ENCODE results near the gene AKT1S1.
A peak's percentile ranks its signal among the peaks of the same experiment; 100 is the strongest.
"Not testable (repeated sequence)": the region's sequence is repeated elsewhere in the genome, so short reads cannot be mapped to it uniquely, and the experiment has no call there.

AKT1S1 gene

DNA sequence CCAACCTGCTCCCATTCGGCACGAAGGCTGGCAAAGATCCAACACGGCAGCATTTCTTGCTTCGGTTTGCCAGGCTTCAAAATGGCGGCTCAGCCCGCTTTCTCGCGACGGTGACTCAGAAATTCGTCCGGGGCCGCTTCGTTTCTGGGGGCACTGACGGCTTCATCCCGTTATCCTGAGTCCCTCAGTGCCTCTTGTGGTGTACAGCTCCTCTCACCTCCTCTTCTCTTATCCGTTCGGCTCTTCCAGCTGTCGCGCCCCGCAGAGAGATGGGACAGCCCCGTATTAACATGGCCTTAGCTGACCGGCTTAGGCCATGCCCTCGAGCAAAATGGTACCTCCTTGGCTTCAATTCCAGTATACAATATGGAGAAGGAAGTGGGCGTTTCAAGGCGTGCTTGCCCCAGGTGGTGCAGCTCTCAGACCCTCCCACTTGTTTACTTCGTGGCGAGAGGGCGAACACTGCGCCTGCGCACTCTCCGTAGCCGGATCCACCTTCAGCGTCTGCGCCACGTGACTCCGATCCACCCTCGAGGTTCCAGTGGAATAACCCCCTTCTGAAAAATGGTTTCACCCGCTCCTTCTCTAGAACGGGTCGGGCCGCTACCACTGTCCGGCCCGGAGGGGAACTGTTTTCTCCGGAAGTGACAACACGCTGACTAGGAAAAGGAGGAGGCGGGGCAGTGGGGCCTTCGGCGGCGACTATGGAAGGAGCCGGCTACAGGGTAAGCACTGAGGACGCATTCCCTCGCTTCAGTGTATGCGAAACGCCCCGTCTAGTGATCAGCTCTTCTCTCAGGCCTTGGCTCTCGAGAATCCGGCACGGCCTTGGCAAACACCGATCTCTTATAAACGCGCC, at the start of gene AKT1S1, which contains the start of gene TBC1D17:
TSS of gene AKT1S1 (minus strand) at position 336 of the 859 bp plus-strand sequence. CDS start 4,060 bp downstream, outside the sequence.
TSS of gene TBC1D17 (plus strand) at position 683 of the 859 bp plus-strand sequence. CDS start at position 705, 22 bp downstream.
- DNase-seq (ENCODE audit: low spot score) = peak; percentile 100

DNA sequence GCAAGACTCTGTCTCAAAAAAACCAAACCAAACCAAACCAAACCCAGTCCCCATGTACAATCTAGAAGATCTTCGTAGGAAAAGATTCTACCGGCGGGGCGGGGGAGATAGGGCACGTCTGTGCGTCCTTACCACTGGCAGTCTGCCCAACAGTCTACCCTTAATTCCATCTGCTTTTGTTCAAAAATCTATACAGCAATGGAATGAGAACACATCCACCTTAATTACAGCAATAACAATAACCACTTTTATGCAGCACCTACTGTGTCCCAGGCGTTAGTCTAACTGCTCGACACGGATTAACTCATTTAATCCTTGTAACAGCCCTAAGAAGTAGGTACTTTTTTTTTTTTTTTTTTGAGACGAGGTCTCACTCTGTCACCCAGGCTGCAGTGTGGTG, 49.4 kb upstream of the AKT1S1 start:
- DNase-seq (ENCODE audit: low spot score) = no peak

GRCh38 chr19:49925486-49925885, 48.3 kb upstream of the AKT1S1 start:
- no peak for DNase-seq (ENCODE audit: low spot score)

DNA sequence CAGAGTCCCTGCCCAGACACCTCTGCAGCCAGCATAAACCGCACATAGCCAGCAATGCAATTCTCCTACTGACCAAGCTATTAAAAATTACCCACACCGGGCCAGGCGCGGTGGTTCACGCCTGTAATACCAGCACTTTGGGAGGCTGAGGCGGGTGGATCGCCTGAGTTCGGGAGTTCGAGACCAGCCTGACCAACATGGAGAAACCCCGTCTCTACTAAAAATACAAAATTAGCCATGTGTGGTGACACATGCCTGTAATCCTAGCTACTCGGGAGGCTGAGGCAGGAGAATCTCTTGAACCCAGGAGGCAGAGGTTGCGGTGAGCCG, 47.7 kb upstream of the AKT1S1 start:
- not testable (repeated sequence) for DNase-seq (ENCODE audit: low spot score)

- no peak for DNase-seq (ENCODE audit: low spot score)
These were observed 47.1 kb upstream of the AKT1S1 start for GRCh38 chr19:49924004-49924880.

GRCh38 chr19:49923055-49924003, 46.2 kb upstream of the AKT1S1 start:
- DNase-seq (ENCODE audit: low spot score) = no peak

GRCh38 chr19:49921871-49922795, 45.0 kb upstream of the AKT1S1 start:
- peak; percentile 57 for DNase-seq (ENCODE audit: low spot score)

DNA sequence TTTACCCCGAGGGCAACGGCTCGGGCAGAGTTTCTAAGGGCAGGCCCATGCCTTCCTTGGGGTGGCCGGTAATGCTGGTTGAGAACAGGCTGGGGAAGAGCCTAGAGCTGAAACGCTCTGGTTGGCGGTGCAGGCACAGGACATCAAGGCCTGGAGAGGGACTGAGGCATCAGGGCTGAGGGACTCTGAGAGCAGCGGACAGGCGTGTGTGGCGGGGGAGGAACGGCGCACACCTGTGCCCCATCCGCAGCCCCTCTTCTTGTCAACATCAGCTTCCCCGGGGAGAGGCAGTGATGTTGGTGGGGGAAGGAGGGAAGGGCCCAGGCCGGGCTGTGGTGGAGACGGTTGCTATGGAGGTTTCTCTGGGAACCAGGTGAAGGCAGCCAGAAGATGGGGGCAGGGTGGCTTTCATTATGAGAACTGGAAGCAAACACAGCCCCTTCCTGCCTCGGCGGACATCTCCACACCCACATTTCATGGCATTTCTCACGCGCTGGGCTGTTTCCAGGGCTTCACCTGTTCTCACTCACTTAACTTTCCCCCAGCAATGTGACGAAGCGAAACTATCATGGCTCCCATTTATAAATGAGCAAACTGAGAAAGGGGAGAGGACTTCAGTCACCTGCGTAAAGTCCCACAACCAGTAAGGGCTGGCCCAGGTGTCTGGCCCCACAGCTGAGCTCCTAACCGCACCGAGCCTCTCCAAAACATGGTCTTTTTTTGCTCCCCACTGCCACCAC, 43.6 kb upstream of the AKT1S1 start:
- no peak for DNase-seq (ENCODE audit: low spot score)

GRCh38 chr19:49918089-49918488, 40.9 kb upstream of the AKT1S1 start:
- DNase-seq (ENCODE audit: low spot score) = no peak

GRCh38 chr19:49916839-49917733, 39.9 kb upstream of the AKT1S1 start:
- DNase-seq (ENCODE audit: low spot score) = no peak

DNA sequence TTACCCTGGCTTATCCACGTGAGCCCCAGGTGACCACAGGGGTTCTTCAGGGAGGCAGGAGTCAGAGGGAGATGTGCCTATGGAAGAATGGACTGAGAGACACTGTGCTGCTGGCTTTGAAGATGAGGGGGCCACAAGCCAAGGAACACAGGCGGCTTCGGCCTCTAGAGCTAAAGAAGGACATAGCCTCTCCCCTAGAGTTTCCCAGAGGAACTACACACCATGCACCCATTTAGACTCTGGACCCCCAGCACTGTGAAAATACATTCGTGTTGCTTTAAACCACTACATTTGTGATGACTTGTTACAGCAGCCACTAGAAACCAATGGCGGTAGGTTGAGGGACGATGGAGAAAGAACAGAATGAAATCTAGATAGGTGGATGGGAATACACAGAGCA, 38.1 kb upstream of the AKT1S1 start:
- no peak for DNase-seq (ENCODE audit: low spot score)

DNA sequence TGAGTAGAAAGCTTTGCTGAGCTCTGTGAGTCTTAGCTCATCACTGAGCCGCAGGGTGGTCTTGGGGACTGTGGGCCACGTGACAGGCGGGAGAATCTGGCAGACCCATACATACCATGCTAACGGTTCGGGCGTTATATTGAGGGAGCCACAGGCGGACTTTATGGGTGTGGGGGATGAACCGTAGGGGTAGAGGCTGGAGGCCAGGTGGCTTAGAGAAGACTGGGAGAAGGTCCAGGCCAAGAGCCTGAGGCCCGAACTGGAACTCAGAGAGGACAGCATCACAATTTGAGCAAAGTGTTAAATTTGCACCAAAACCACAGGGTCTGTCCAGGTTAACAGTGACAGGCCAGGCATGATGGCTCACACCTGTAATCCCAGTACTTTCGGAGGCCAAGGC, 36.6 kb upstream of the AKT1S1 start:
- DNase-seq (ENCODE audit: low spot score) = no peak

DNA sequence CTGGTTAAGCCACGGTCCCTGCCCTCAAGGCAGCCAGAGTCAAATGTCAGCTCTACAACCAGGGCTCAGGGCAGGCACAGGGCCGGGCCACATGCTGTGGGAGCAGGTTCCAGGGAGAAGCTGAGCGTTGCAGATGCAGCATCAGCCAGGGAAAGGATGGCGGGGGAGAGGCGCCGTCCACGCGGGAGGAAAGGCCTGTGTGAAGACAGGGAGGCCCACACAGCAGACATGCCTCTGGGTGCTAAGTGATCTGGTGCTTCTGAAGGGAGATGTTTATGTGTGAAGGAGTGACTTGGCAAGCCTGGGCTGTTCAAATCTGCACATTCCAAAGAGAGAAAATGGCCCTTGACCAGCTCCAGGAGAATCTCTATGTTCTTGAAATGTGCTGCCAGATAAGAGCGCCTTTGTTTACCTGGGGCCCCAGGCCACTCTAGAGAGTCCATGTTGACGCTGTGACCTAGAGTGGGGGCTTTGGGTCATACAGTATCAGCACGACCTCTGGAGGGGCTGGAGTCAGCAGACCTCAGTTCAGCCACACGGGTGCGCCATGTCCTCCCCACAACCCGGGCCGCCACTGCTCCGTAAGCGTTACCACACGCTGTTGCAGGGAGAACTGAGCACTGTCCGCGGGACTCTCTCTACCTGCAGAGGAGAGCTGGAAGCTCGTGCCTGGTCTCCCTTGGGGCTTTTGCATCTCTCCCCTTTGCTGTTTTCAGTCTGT, 36.0 kb upstream of the AKT1S1 start:
- DNase-seq (ENCODE audit: low spot score) = no peak

GRCh38 chr19:49911381-49912145, 34.4 kb upstream of the AKT1S1 start:
- DNase-seq (ENCODE audit: low spot score) = peak; percentile 61

- DNase-seq (ENCODE audit: low spot score) = no peak
These were observed 33.0 kb upstream of the AKT1S1 start for GRCh38 chr19:49910179-49910578.

DNA sequence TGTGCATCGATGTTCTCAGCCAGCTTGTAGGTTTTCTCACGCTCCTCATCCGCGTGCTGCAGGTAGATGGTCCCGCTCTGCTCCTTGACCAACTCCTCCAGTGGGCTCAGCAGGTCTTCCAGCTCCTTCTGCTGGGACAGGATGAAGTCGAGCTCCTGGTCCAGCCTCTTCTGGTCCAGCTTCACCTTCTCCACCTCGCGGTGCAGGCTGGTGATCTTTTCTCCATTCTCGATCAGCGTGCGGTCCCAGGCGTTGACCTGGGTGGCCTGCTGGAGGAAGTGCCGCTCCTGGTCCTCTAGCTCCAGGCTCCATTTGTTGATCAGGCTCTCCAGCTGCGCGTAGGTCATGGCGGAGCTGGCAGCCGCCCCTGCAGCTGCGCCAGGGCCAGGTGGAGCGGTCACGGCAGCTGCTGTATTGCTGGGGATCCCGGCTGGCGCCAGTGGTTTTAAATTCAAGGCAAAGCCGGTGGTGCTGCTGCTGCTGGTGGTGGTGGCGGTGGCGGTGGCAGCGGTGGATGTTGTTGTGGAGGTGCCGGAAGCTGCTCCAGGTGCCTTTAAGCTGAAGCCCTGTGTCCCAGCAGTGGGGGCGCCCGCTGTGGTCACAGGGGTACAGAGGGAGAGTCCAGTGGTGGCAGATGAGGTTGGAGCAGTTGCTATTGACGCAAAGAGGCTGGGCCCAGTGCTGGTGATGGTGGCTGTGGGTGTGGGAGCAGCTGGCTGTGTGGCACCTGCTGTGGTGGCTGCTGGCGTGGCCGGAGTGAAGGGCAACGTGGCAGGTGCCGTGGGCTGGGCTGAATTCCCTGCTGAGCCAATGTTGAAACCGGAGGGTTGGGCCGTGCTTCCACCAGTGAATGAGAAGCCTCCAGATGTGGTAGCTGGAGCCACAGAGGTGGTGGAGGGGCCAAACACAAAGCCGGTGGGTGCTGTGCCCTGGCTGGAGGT, 31.6 kb upstream of the AKT1S1 start:
- no peak for DNase-seq (ENCODE audit: low spot score)
